Measurements from ENCODE around the gene PCSK7. TPM values are rescaled to one million over a fixed set of nuclear protein-coding genes. Genes with fewer than 3 reads are reported as not detected.

The PCSK7 gene
- total RNA-seq, 1 experiment from 2014 or later, result 132 TPM

DNA sequence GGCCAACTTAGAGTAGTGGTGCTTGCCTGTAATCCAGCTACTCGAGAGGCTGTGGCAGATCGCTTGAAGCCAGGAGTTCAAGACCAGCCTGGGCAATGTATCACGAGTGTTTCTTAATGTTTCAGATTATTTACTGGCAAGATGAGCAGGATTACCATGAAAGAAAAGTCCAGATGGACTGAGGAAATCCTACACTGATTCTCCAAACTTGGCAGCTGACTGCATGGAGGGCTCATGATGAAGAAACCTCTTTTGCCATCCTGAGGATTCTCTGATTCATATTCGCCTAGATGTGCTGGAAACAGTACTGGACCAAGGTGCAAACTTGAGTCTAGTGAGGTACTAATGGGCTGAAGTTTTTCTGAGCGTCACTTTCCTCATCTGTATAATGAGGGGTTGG is 56.1 kb downstream of the PCSK7 start:
- H3K36me3 ChIP-seq (ENCODE audit: control insufficient read depth, insufficient read depth, low read length), result no peaks in the 10 kb centered on the region
- H3K4me3 ChIP-seq (ENCODE audit: low read depth, low read length), result no peak overlapping the region
- H3K9me3 Mint-ChIP-seq (ENCODE audit: unreplicated experiment), result no peaks in the 10 kb centered on the region
- H3K27ac Mint-ChIP-seq (ENCODE audit: unreplicated experiment), result no peak overlapping the region
- no peaks in the 10 kb centered on the region for H3K9me3 ChIP-seq
- BruUV-seq (replicated peaks), result no TSS peak
- H3K4me3 Mint-ChIP-seq (ENCODE audit: unreplicated experiment), result no peak overlapping the region
- peaks cover 39% of the 10 kb centered on the region for H3K4me1 ChIP-seq
- H3K27me3 Mint-ChIP-seq (ENCODE audit: insufficient read depth, unreplicated experiment), result no peaks in the 10 kb centered on the region
- DNase-seq, result no peak
- POLR2A ChIA-PET, result no interaction called here
- intact Hi-C loops (cut with micrococcal nuclease; ENCODE audit: unreplicated experiment), result no loop called here
- TF ChIP-seq, protein P1, sequence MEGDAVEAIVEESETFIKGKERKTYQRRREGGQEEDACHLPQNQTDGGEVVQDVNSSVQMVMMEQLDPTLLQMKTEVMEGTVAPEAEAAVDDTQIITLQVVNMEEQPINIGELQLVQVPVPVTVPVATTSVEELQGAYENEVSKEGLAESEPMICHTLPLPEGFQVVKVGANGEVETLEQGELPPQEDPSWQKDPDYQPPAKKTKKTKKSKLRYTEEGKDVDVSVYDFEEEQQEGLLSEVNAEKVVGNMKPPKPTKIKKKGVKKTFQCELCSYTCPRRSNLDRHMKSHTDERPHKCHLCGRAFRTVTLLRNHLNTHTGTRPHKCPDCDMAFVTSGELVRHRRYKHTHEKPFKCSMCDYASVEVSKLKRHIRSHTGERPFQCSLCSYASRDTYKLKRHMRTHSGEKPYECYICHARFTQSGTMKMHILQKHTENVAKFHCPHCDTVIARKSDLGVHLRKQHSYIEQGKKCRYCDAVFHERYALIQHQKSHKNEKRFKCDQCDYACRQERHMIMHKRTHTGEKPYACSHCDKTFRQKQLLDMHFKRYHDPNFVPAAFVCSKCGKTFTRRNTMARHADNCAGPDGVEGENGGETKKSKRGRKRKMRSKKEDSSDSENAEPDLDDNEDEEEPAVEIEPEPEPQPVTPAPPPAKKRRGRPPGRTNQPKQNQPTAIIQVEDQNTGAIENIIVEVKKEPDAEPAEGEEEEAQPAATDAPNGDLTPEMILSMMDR (IDR thresholded peaks at IDR 0.05; ENCODE audit: insufficient read depth in 1 of 2, low read depth in 1 of 2, low read length in 1 of 2, severe bottlenecking in 1 of 2, unreplicated experiment in 1 of 2), result no peak
- H3K36me3 Mint-ChIP-seq (ENCODE audit: insufficient read depth, unreplicated experiment), result peaks cover 72% of the 10 kb centered on the region
- peaks cover 23% of the 10 kb centered on the region for H3K4me1 Mint-ChIP-seq (ENCODE audit: low read depth, unreplicated experiment)
- CTCF ChIA-PET, result no interaction called here
- H3K27me3 ChIP-seq (replicated peaks; ENCODE audit: control insufficient read depth, insufficient read depth, low read length), result no peaks in the 10 kb centered on the region

DNA sequence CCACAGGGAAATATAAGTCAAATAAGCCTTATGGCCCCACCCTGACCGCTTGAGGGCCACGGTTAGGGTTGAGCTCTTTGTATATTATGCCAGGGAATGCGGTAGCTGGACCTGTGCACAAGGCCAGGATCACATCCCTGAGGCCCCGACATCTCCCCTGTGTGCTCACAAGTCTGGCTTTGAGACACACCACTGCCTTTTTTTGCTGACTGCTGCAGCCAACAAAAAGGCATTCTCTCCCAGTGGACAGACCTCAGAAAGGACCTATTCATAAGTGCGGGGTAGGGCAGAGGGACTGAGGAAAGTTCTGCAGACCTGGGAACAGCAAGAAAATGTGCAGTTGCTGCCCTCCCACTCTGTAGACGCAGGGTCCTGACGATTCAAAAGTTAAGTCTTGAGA is 56.8 kb downstream of the PCSK7 start:
- Mint-ChIP-seq H3K4me1 (ENCODE audit: low read depth, unreplicated experiment) (peaks cover 18% of the 10 kb centered on the region), H3K27me3 (ENCODE audit: insufficient read depth, unreplicated experiment) (no peaks in the 10 kb centered on the region), H3K27ac (ENCODE audit: unreplicated experiment) (no peak overlapping the region), H3K36me3 (ENCODE audit: insufficient read depth, unreplicated experiment) (peaks cover 75% of the 10 kb centered on the region), H3K9me3 (ENCODE audit: unreplicated experiment) (no peaks in the 10 kb centered on the region), H3K4me3 (ENCODE audit: unreplicated experiment) (no peak overlapping the region)
- no peak for DNase-seq
- TF ChIP-seq, protein P1 (IDR thresholded peaks at IDR 0.05; ENCODE audit: insufficient read depth in 1 of 2, low read depth in 1 of 2, low read length in 1 of 2, severe bottlenecking in 1 of 2, unreplicated experiment in 1 of 2), result no peak
- no peak overlapping the region for H3K4me3 ChIP-seq (ENCODE audit: low read depth, low read length)
- intact Hi-C loops (cut with micrococcal nuclease; ENCODE audit: unreplicated experiment), result no loop called here
- H3K27me3 ChIP-seq (replicated peaks; ENCODE audit: control insufficient read depth, insufficient read depth, low read length), result no peaks in the 10 kb centered on the region
- no peaks in the 10 kb centered on the region for H3K36me3 ChIP-seq (ENCODE audit: control insufficient read depth, insufficient read depth, low read length)
- CTCF ChIA-PET, result no interaction called here
- H3K4me1 ChIP-seq, result peaks cover 35% of the 10 kb centered on the region
- no TSS peak for BruUV-seq (replicated peaks)
- POLR2A ChIA-PET, result no interaction called here
- no peaks in the 10 kb centered on the region for H3K9me3 ChIP-seq

DNA sequence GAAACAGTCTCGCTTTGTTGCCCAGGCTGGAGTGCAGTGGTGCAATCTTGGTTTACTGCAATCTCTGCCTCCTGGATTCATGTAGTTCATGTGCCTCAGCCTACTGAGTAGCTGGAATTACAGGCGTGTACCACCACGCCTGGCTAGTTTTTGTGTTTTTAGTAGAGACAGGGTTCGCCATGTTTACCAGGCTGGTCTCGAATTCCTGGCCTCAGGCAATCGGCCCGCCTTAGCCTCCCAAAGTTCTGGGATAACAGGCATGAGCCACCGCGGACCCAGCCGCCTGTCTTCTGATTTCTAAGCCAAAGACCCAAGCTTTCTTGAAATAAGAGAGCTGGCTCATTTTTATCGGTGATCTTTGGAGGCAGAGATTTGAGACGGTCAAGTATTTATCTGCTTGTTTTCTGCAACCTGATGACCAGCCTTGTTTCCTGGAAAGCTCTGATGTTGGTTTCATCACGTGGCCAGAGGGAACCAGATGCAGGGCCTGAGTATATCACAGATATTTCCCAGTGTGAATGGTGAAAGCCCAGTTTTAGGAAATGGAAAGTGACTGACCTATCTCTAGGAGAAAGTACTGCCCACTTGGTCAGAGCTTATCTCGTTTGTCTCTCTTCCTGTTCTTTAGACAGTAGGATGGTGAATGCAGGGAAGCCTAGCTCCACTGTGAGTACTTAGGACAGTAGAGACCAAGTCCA is 59.0 kb downstream of the PCSK7 start:
- TF ChIP-seq, protein P1 (IDR thresholded peaks at IDR 0.05; ENCODE audit: insufficient read depth in 1 of 2, low read depth in 1 of 2, low read length in 1 of 2, severe bottlenecking in 1 of 2, unreplicated experiment in 1 of 2), result no peak
- Mint-ChIP-seq H3K36me3 (ENCODE audit: insufficient read depth, unreplicated experiment) (peaks cover 77% of the 10 kb centered on the region), H3K4me1 (ENCODE audit: low read depth, unreplicated experiment) (peaks cover 4% of the 10 kb centered on the region), H3K27ac (ENCODE audit: unreplicated experiment) (no peak overlapping the region), H3K27me3 (ENCODE audit: insufficient read depth, unreplicated experiment) (no peaks in the 10 kb centered on the region), H3K4me3 (ENCODE audit: unreplicated experiment) (no peak overlapping the region), H3K9me3 (ENCODE audit: unreplicated experiment) (no peaks in the 10 kb centered on the region)
- H3K9me3 ChIP-seq, result no peaks in the 10 kb centered on the region
- ChIA-PET POLR2A (no interaction called here), CTCF (interaction anchor here (0.8 kb wide), 1 partner anchor 24 kb away, joined by 3 read pairs; no protein-coding TSS in a partner anchor)
- no peak overlapping the region for H3K4me3 ChIP-seq (ENCODE audit: low read depth, low read length)
- peaks cover 24% of the 10 kb centered on the region for H3K4me1 ChIP-seq
- H3K27me3 ChIP-seq (replicated peaks; ENCODE audit: control insufficient read depth, insufficient read depth, low read length), result no peaks in the 10 kb centered on the region
- intact Hi-C loops (cut with micrococcal nuclease; ENCODE audit: unreplicated experiment), result no loop called here
- BruUV-seq (replicated peaks), result no TSS peak
- no peaks in the 10 kb centered on the region for H3K36me3 ChIP-seq (ENCODE audit: control insufficient read depth, insufficient read depth, low read length)
- DNase-seq, result no peak

All from Caco-2 (cell line).